GM18498 (cell line): ENCODE measurements around the gene SPEM3.
"Not testable (repeated sequence)": the region's sequence is repeated elsewhere in the genome, so short reads cannot be mapped to it uniquely, and the experiment has no call there.

Experiments used
- ATAC-seq: cut with Tn5 transposase; IDR thresholded peaks from one replicate; pipeline ENCODE4 v1.9.1; 2021; ENCODE audit warnings: mild to moderate bottlenecking, moderate library complexity; ENCODE audit not compliant: unreplicated experiment

Gene SPEM3

GRCh38 chr17:7468804-7469389, 40.2 kb downstream of the SPEM3 start:
- ATAC-seq, result no peak

- ATAC-seq, result not testable (repeated sequence)
Observed at GRCh38 chr17:7469843-7470242, 41.2 kb downstream of the SPEM3 start.

GRCh38 chr17:7470457-7470973, 41.9 kb downstream of the SPEM3 start:
- not testable (repeated sequence) for ATAC-seq

GRCh38 chr17:7471729-7472128, 43.1 kb downstream of the SPEM3 start:
- ATAC-seq, result no peak

- ATAC-seq, result not testable (repeated sequence)
Observed at GRCh38 chr17:7474767-7475166, 46.1 kb downstream of the SPEM3 start.

- ATAC-seq, result no peak
Observed at GRCh38 chr17:7475764-7476422, 47.2 kb downstream of the SPEM3 start.

GRCh38 chr17:7476494-7476893, 47.8 kb downstream of the SPEM3 start:
- ATAC-seq, result no peak

GRCh38 chr17:7476951-7477350, 48.3 kb downstream of the SPEM3 start:
- no peak for ATAC-seq

GRCh38 chr17:7477392-7478275, 49.0 kb downstream of the SPEM3 start:
- no peak for ATAC-seq

- no peak for ATAC-seq
Observed at GRCh38 chr17:7478276-7479212, 49.9 kb downstream of the SPEM3 start.

- ATAC-seq, result no peak
Observed at GRCh38 chr17:7479213-7480088, 50.8 kb downstream of the SPEM3 start, which contains the start of gene ZBTB4. TSS of gene ZBTB4 (minus strand) at chr17:7479631. CDS start at chr17:7466801, 12,830 bp downstream.

- no peak for ATAC-seq
Observed at GRCh38 chr17:7480089-7480384, 51.4 kb downstream of the SPEM3 start.

GRCh38 chr17:7481275-7481674, 52.6 kb downstream of the SPEM3 start, which contains the start of gene SLC35G6:
TSS of gene SLC35G6 (plus strand) at chr17:7481446. CDS start at chr17:7481517, 71 bp downstream.
- ATAC-seq, result not testable (repeated sequence)

- not testable (repeated sequence) for ATAC-seq
Observed at GRCh38 chr17:7481842-7482741, 53.4 kb downstream of the SPEM3 start.
